COR-L47 (cell line): Measurements from ENCODE around the gene HGFAC.
A peak's percentile ranks its signal among the peaks of the same experiment; 100 is the strongest.
"Not testable (repeated sequence)": the region's sequence is repeated elsewhere in the genome, so short reads cannot be mapped to it uniquely, and the experiment has no call there.

Source experiments
- DNase-seq: peaks from one replicate; lab custom pipeline; 2025; lab: John Stamatoyannopoulos, UW

The HGFAC gene

GRCh38 chr4:3442959-3443749 lies 1.4 kb downstream of the HGFAC start:
- peak; percentile 48 for DNase-seq

GRCh38 chr4:3443750-3444309 lies 2.1 kb downstream of the HGFAC start:
- DNase-seq, result no peak

GRCh38 chr4:3444351-3445110 lies 2.8 kb downstream of the HGFAC start:
- no peak for DNase-seq

GRCh38 chr4:3445111-3445820 lies 3.5 kb downstream of the HGFAC start:
- DNase-seq, result no peak

- DNase-seq, result no peak
Observed at GRCh38 chr4:3445829-3446545, 4.2 kb downstream of the HGFAC start.

- DNase-seq, result no peak
Observed at GRCh38 chr4:3446631-3447320, 5.0 kb downstream of the HGFAC start.

- DNase-seq, result no peak
Observed at GRCh38 chr4:3447431-3448395, 5.9 kb downstream of the HGFAC start.

GRCh38 chr4:3449047-3449573 lies 7.3 kb downstream of the HGFAC start:
- no peak for DNase-seq

- DNase-seq, result no peak
Observed at GRCh38 chr4:3449574-3450534, 8.1 kb downstream of the HGFAC start.

- no peak for DNase-seq
Observed at GRCh38 chr4:3450643-3451042, 8.9 kb downstream of the HGFAC start.

GRCh38 chr4:3451956-3452355 lies 10.2 kb downstream of the HGFAC start:
- no peak for DNase-seq

GRCh38 chr4:3452376-3452775 lies 10.6 kb downstream of the HGFAC start:
- DNase-seq, result no peak

GRCh38 chr4:3455596-3455995 lies 13.8 kb downstream of the HGFAC start:
- DNase-seq, result not testable (repeated sequence)

- DNase-seq, result no peak
Observed at GRCh38 chr4:3458371-3458770, 16.6 kb downstream of the HGFAC start.

GRCh38 chr4:3459156-3459555 lies 17.4 kb downstream of the HGFAC start:
- not testable (repeated sequence) for DNase-seq

- DNase-seq, result no peak
Observed at GRCh38 chr4:3460926-3461325, 19.2 kb downstream of the HGFAC start.

GRCh38 chr4:3461515-3462291 lies 19.9 kb downstream of the HGFAC start:
- DNase-seq, result peak; percentile 67

- no peak for DNase-seq
Observed at GRCh38 chr4:3462321-3462789, 20.6 kb downstream of the HGFAC start.
